22Rv1 (cell line): Measurements from ENCODE around the gene LAMTOR4.

Source experiments
- ZFX ChIP-seq: fragments of 450-650 bp; IDR thresholded peaks from 2 replicates; pipeline ENCODE4 v1.6.1; 2017; ENCODE audit warnings: antibody characterized with exemption, borderline replicate concordance
- TF ChIP-seq, protein P1 (sequence below): fragments of 450-650 bp; IDR thresholded peaks from 2 replicates; pipeline ENCODE4 v1.5.1; 2017; ENCODE audit warnings: mild to moderate bottlenecking

DNA sequence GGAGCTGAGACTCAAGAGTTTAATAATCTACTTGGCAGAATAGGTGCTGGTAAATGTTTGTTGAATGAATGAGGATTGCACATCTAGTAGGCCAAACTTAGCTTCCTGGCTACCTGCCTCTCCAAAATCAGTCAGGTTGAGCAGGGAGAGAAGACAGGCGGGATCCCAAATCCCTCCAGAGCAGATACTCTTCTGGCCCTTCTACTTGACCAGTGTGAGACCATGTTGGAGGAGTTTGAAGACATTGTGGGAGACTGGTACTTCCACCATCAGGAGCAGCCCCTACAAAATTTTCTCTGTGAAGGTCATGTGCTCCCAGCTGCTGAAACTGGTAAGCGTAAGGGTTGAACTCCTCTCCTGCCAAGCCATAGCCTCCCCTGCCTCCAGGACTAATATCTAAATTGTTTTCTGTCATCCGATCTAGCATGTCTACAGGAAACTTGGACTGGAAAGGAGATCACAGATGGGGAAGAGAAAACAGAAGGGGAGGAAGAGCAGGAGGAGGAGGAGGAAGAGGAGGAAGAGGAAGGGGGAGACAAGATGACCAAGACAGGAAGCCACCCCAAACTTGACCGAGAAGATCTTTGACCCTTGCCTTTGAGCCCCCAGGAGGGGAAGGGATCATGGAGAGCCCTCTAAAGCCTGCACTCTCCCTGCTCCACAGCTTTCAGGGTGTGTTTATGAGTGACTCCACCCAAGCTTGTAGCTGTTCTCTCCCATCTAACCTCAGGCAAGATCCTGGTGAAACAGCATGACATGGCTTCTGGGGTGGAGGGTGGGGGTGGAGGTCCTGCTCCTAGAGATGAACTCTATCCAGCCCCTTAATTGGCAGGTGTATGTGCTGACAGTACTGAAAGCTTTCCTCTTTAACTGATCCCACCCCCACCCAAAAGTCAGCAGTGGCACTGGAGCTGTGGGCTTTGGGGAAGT, 24.2 kb upstream of the LAMTOR4 start:
- TF ChIP-seq, protein P1, sequence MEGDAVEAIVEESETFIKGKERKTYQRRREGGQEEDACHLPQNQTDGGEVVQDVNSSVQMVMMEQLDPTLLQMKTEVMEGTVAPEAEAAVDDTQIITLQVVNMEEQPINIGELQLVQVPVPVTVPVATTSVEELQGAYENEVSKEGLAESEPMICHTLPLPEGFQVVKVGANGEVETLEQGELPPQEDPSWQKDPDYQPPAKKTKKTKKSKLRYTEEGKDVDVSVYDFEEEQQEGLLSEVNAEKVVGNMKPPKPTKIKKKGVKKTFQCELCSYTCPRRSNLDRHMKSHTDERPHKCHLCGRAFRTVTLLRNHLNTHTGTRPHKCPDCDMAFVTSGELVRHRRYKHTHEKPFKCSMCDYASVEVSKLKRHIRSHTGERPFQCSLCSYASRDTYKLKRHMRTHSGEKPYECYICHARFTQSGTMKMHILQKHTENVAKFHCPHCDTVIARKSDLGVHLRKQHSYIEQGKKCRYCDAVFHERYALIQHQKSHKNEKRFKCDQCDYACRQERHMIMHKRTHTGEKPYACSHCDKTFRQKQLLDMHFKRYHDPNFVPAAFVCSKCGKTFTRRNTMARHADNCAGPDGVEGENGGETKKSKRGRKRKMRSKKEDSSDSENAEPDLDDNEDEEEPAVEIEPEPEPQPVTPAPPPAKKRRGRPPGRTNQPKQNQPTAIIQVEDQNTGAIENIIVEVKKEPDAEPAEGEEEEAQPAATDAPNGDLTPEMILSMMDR, result no peak
- no peak for TF ChIP-seq ZFX
